ENCODE measurements around the gene LIN54.

The LIN54 gene

GRCh38 chr4:82969414-82969813 is 41.2 kb downstream of the LIN54 start:
- DNase-seq (ENCODE audit: low spot score): no peak
- no peak for TF ChIP-seq CTCF (IDR thresholded peaks at IDR 0.05; ENCODE audit: extremely low read depth, insufficient read depth, missing control alignments)
- in situ Hi-C loops (cut with MboI; ENCODE audit: low pct_unique_long_range_greater_than_20kb, low sequenced_read_pairs, unreplicated experiment): no loop called here

- TF ChIP-seq CTCF (IDR thresholded peaks at IDR 0.05; ENCODE audit: extremely low read depth, insufficient read depth, missing control alignments): no peak
- in situ Hi-C loops (cut with MboI; ENCODE audit: low pct_unique_long_range_greater_than_20kb, low sequenced_read_pairs, unreplicated experiment): no loop called here
- peak; percentile 11 for DNase-seq (ENCODE audit: low spot score)
Observed at GRCh38 chr4:82968972-82969371, 41.7 kb downstream of the LIN54 start.

DNA sequence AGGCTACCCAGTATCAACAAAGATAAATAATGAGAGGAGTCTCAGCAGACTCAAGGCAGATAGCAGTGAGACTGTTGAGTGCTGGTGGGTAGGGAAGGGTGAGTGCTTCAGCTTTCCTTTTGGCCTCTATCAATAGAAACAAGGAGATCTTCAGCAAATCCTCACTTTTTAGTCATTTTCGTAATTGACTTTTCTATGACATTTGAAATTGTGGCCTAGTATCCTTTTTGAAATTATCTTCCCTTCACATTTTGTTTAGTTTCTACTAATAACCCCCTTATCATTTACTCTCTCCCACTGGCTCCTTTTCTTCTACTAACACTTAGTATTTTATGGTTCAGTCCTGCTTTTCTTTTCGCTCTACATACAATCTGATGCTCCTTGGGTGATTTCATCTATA is 44.9 kb downstream of the LIN54 start:
- DNase-seq (ENCODE audit: low spot score): no peak
- in situ Hi-C loops (cut with MboI; ENCODE audit: low pct_unique_long_range_greater_than_20kb, low sequenced_read_pairs, unreplicated experiment): no loop called here
- no peak for TF ChIP-seq CTCF (IDR thresholded peaks at IDR 0.05; ENCODE audit: extremely low read depth, insufficient read depth, missing control alignments)

DNA sequence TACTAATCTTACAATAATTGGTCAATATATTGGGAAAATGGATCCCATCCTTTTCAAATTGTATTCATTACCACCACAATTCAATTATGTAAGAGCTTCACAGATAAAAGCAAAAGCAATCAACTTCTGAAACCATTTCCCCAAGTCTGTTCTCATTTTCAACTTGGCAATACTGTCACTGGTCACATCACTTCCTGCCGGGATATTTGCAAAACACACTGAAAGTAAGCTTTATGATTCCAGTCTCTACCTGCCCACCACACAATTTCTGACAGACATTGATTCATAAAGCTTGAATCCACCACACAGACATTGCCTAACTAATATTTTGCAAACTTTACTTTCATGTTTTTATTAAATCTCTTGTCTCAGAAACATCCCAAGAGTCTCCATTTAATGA is 53.6 kb downstream of the LIN54 start:
- DNase-seq (ENCODE audit: low spot score): peak; percentile 11
- TF ChIP-seq CTCF (IDR thresholded peaks at IDR 0.05; ENCODE audit: extremely low read depth, insufficient read depth, missing control alignments): no peak
- in situ Hi-C loops (cut with MboI; ENCODE audit: low pct_unique_long_range_greater_than_20kb, low sequenced_read_pairs, unreplicated experiment): no loop called here

- in situ Hi-C loops (cut with MboI; ENCODE audit: low pct_unique_long_range_greater_than_20kb, low sequenced_read_pairs, unreplicated experiment): no loop called here
- TF ChIP-seq CTCF (IDR thresholded peaks at IDR 0.05; ENCODE audit: extremely low read depth, insufficient read depth, missing control alignments): no peak
- DNase-seq (ENCODE audit: low spot score): no peak
Observed at GRCh38 chr4:82954212-82954611, 56.4 kb downstream of the LIN54 start.

DNA sequence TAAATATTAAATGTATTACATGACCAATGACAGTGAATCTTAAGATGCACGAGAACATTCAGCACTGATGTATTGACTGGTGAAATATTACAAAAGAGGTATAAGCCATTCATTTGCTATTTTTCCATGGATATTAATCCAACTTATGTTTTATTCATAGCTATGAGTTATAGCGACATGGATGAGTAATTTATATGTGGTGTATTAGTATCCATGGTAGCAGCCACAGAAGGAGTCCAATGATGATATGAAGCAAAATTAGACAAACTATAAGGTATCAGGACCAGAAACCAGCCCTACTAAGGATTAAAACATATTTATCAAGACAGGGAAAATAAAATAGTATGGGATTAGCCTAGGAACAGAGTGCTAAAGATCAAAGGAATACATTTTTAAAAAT is 59.4 kb downstream of the LIN54 start:
- in situ Hi-C loops (cut with MboI; ENCODE audit: low pct_unique_long_range_greater_than_20kb, low sequenced_read_pairs, unreplicated experiment): no loop called here
- no peak for TF ChIP-seq CTCF (IDR thresholded peaks at IDR 0.05; ENCODE audit: extremely low read depth, insufficient read depth, missing control alignments)
- no peak for DNase-seq (ENCODE audit: low spot score)

DNA sequence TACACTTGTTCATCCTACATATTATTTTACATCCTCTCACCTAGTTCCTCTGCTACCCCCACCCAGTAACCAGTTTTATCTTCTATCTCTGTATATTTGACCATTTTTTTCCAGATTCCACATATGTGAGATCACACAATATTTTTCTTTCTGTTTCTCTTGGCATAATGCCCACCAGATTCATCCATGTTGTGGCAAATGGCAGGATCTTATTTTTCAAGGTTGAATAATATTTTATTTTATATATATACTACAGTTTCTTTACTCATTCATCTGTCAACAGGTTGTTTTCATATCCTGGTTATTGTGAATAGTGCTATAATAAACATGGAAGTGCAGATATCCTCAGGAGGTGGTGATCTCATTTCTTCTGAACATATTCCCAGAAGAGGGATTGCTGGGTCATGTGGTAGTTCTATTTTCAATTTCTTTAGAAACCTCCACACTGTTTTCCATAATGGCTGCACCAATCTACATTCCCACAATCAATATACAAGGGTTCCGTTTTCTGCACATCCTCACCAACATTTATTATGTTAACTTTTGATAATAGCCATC is 61.9 kb downstream of the LIN54 start:
- TF ChIP-seq CTCF (IDR thresholded peaks at IDR 0.05; ENCODE audit: extremely low read depth, insufficient read depth, missing control alignments): no peak
- DNase-seq (ENCODE audit: low spot score): no peak
- in situ Hi-C loops (cut with MboI; ENCODE audit: low pct_unique_long_range_greater_than_20kb, low sequenced_read_pairs, unreplicated experiment): no loop called here

All from GM13977 (cell line).